ENCODE data around the gene NUTM1. TPM values are rescaled to one million over a fixed set of nuclear protein-coding genes. Genes with fewer than 3 reads are reported as not detected.

Gene NUTM1
- total RNA-seq (ENCODE audit: low replicate concordance) = under 0.01 TPM in 1 of 2 replicates, not detected in the other

- peak; percentile 96 for TF ChIP-seq CTCF (IDR thresholded peaks at IDR 0.05; ENCODE audit: insufficient read depth, low read length)
- peak; percentile 95 for DNase-seq (ENCODE audit: low read depth)
- H3K4me3 ChIP-seq (ENCODE audit: low read depth, low read length) = peak within 1 kb of the TSS; percentile 100
These were observed at the start of gene NUTM1, which contains the start of gene NOP10 for GRCh38 chr15:34342737-34343575. Gene NUTM1 (plus strand): TSS chr15:34343315. CDS start chr15:34343697, 382 bp downstream. Gene NOP10 (minus strand): TSS chr15:34343136. CDS start chr15:34343073, 63 bp downstream.

GRCh38 chr15:34297059-34297458, 46.1 kb upstream of the NUTM1 start:
- TF ChIP-seq CTCF (IDR thresholded peaks at IDR 0.05; ENCODE audit: insufficient read depth, low read length) = no peak
- H3K4me3 ChIP-seq (ENCODE audit: low read depth, low read length) = no peak overlapping the region
- DNase-seq (ENCODE audit: low read depth) = peak; percentile 58

GRCh38 chr15:34301058-34301457, 42.1 kb upstream of the NUTM1 start:
- no peak for TF ChIP-seq CTCF (IDR thresholded peaks at IDR 0.05; ENCODE audit: insufficient read depth, low read length)

GRCh38 chr15:34304613-34305012, 38.5 kb upstream of the NUTM1 start:
- H3K4me3 ChIP-seq (ENCODE audit: low read depth, low read length) = no peak overlapping the region
- no peak for TF ChIP-seq CTCF (IDR thresholded peaks at IDR 0.05; ENCODE audit: insufficient read depth, low read length)
- DNase-seq (ENCODE audit: low read depth) = peak; percentile 83

More at GRCh38 chr15:34301058-34301457, 42.1 kb upstream of the NUTM1 start:
- H3K4me3 ChIP-seq (ENCODE audit: low read depth, low read length) = no peak overlapping the region
- DNase-seq (ENCODE audit: low read depth) = no peak

- no peak for TF ChIP-seq CTCF (IDR thresholded peaks at IDR 0.05; ENCODE audit: insufficient read depth, low read length)
- DNase-seq (ENCODE audit: low read depth) = no peak
- no peak overlapping the region for H3K4me3 ChIP-seq (ENCODE audit: low read depth, low read length)
These were observed 31.6 kb upstream of the NUTM1 start for GRCh38 chr15:34311563-34311962.

GRCh38 chr15:34314491-34315490, 28.3 kb upstream of the NUTM1 start:
- TF ChIP-seq CTCF (IDR thresholded peaks at IDR 0.05; ENCODE audit: insufficient read depth, low read length) = no peak
- no peak for DNase-seq (ENCODE audit: low read depth)
- no peak overlapping the region for H3K4me3 ChIP-seq (ENCODE audit: low read depth, low read length)
